CD1c-positive myeloid dendritic cell (primary cell): Measurements from ENCODE around the gene TMEM198.

Experiments
- DNase-seq: peaks from one replicate; pipeline ENCODE4 v3.0.0-alpha.2; 2016; ENCODE audit errors: extremely low spot score

The TMEM198 gene

DNA sequence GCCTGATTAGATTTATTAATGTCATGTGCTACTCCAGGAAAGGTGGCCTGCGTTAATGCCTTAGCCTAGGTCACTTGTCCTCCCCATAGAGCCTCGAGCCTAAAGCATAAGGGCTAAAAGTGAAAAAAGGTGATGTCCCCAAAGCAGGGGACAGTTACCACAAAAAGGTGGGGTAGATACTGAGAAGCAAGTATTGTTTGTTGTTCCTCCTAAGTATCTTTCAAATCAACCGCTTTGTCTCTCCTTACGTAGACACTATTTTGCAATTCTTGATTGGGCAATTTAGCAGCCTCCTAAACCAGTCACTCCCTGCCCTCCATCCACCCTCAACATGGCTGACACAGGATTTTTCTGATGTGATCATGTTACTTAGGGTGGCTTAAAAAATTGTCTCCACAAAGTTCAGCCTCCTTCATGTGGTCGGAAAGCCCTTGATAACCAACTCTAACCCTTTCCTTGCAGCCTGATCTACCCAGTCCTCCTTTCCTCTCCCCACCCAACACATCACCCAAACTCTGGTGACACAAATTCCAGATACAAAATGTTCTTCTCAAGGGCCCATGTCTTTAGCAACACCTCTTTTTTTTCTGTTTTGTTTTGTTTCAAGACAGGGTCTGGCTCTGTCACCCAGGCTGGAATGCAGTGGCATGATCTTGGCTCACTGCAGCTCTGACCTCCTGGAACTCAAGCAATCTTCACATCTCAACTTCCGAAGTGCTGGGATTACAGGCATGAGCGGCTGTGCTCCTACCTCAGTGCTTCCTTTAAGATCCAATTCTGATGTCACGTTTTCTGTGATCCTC, 35.2 kb downstream of the TMEM198 start:
- DNase-seq, result peak; percentile 31

DNA sequence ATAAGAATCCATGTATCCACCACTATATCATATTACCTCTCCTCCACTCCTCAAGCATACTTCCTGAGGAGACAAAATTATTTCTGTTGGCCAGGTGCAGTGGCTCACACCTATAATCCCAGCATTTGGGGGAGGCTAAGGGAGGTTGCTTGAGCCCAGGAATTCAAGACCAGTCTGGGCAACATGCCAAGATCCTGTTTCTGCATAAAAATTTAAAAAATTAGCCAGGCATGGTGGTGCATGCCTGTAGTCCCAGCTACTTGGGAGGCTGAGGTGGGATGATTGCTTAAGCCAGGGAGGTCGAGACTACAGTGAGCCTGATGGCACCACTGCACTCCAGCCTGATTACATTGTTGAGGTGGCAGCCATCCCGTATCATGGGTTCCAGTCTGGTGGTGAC, 37.5 kb downstream of the TMEM198 start:
- DNase-seq, result no peak

DNA sequence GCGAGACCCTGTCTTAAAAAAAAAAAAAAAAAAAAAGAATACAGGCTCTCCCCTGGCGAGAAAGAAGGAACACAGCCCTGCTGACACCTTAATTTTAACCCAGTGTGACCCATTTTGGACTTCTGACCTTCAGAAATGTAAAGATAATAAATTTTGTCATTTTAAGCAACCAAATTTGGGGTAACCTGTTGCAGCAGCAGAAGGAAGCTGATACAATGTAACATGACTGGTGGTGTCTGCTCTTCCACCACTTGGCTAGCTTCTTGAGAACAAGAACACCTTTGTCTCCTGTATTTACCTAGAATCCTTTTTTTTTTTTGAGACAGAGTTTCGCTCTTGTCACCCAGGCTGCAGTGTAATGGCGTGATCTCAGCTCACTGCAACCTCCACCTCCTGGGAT, 47.3 kb downstream of the TMEM198 start:
- no peak for DNase-seq

DNA sequence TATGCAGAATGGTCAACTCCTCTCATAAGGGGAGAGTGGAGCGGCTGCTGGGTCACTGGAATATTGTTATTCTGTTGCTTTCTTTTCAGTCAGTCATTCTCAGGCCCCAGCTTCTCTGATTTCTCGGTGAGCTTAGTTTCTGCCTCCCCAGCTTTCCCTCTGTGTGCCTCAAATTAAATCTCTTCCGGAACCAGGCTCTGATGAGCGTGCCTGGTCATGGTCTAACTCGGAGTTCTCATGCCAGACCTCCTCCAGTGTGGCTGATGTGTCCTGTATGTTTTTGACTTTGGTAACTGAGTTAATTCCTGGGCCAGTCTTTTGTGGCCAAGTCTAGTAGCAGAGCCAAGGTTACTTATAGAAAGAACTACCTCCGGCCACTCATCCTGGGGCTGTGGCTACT, 48.9 kb downstream of the TMEM198 start:
- DNase-seq, result no peak

DNA sequence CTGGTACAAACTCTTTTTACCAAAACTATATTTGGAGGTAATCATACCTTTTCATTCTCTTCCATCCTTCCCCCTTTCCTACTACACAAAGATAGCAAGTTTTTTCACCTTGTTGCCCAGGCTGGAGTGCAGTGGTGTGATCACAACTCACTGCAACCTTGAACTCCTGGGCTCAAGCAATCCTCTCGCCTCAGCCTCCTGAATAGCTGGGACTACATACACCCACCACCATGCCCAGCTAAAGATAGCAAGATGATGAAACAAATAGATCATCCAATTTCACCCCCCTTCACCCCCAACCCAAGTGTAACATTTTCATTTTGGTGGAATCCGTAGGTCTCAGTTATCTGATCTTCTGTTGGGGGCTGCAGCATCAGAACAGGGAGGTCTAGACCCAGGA, 49.3 kb downstream of the TMEM198 start:
- DNase-seq, result no peak

DNA sequence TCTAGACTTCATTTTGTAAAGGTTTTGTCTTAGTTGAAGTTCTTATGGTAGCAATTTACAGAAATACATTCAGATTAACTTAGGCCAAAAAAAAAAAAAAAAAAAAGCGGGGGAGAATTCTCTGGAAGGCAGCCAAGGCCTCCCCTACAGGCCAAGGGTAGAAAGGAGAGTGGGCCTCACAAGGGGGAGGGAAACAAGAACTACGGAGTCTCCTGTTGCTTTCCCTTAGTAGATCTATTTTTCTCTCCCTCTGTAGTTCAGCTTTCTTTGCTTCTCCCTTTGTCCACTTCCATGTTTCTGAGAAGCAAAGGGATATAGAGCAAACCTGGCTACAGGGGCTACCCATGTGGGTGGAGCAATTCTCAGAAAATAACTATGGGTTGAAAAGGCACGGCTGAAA, 51.4 kb downstream of the TMEM198 start:
- peak; percentile 5 for DNase-seq

DNA sequence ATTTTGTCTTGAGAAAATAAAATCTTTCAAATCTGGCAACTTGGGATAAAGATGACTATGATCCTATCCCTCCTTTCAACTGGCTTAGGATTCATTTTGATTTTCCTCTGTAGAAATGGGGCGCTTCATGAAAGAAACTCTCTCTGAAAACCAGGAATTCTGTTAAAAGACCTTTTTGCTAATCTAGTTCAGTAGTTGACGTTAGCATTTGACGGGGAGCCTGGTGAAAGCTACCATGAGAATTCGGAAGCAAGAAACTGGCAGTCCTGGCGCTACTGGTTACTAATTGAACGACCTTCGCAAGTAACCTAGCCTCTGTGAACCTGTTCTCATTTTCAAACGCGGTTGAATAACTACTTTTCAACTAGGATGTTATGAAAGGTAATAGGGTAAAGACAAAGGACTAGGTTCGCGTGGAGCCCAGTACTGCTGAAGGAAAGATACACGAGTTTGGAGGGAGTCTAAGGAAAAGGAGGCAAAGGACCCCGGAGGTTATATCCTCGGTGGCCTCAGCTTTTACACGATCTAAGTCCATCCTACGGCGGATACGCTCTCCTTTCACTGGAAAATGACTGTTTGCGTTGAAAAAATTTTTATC, 53.2 kb downstream of the TMEM198 start:
- DNase-seq, result no peak

DNA sequence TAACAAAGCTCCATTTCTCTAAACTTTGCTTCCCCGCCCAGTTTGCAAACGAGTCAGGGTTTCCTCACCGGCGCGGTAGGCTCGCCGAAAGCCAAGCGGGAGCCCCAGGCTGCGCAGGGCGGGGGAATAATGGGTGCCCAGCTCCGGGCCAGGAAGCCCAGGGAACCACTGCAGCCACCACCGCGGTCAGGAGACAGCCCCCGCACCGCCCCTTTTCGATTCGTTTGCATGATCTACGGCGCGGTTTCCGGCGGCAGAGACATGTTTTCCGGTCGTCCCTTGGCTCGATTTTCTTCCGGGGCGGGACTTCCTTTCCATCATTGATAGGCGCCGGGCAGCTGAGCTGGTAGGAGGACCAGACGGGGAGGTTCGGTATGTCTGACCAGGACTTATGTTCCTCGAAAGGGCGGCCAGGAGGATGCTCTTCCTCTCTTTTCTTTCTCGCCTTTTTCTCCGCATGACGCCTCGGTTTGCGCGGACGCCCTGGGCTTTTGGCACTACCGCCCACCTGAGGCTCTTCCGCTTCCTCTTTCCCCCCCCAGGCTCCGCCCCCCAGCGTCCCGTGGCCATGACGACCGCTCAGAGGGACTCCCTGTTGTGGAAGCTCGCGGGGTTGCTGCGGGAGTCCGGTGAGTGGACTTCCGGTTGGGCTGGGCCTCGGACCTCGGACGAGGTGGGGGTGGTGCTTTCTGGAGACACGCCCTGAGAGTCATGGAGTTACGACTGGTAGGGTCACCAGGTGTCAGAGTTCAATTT, 53.9 kb downstream of the TMEM198 start, which contains the start of gene STK11IP:
Gene STK11IP, plus strand, starts transcription at position 306 of the 756 bp plus-strand sequence. Its CDS starts 263 bp downstream, at position 569.
- DNase-seq, result peak; percentile 97

DNA sequence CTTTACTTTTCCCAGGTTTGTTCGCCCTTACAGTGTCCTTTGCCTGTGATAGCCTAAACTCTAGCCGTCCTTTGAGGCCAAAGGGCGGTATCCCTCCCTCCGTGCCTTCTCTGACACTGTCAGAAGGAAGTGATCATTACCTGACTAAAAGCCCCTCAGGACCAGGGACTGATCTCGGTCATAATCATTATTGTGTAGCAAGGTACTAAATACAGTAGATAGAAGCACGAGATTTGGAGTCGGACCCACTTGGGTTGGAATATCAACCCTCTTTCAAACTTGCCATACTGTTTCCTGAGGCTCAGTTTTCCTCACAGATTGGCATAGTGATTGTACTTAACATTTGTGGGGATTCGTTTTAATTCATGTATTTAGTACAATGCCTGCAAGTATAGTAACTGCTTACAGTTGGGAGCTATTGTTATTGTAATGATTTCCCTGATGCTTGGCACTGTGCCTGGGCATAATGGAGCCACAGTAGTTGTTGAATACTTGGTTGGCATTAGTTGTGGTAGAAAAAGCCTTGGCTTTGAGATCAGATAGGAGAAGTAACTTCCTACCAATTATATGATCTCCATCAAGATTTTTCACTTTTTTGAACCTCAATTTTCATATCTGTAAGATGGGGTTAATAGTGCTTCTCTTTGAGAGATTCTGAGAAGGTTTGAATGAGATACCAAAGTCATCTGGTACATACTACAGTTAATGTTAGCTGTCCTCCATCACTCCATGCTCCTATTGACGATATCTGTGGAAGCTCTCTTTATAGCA, 54.7 kb downstream of the TMEM198 start:
- DNase-seq, result peak; percentile 2
